GM12878 (cell line): ENCODE measurements around the gene STX3. TPM values are rescaled to one million over a fixed set of nuclear protein-coding genes. Genes with fewer than 3 reads are reported as not detected.

Experiments
- EED ChIP-seq: sonication (generic); IDR thresholded peaks from 2 replicates; pipeline ENCODE4 v1.6.1; 2016; ENCODE audit warnings: antibody characterized with exemption, low read depth
- IKZF2 ChIP-seq, 2 experiments: fragments of 450-650 bp; IDR thresholded peaks; 2 replicates each; pipeline ENCODE4 v1.6.1; 2017; ENCODE audit warnings: mild to moderate bottlenecking in 2 of 2, moderate library complexity in 2 of 2
- JUNB ChIP-seq: IDR thresholded peaks from 2 replicates; pipeline ENCODE4 v1.6.1; 2016; ENCODE audit warnings: antibody characterized with exemption, mild to moderate bottlenecking
- KLF5 ChIP-seq: fragments of 450-650 bp; IDR thresholded peaks from 2 replicates; pipeline ENCODE4 v1.6.1; 2014; ENCODE audit warnings: mild to moderate bottlenecking; ENCODE audit not compliant: partially characterized antibody
- MXI1 ChIP-seq: fragments of 150-350 bp; IDR thresholded peaks from 2 replicates; pipeline ENCODE4 v1.6.1; 2011; ENCODE audit warnings: low read depth, mild to moderate bottlenecking, inconsistent platforms, low read length, improper control_type of control experiment
- NR2C1 ChIP-seq: fragments of 450-650 bp; IDR thresholded peaks from 2 replicates; pipeline ENCODE4 v1.6.1; 2017; ENCODE audit warnings: antibody characterized with exemption, mild to moderate bottlenecking, moderate library complexity
- PAX5 ChIP-seq: IDR thresholded peaks from 2 replicates; pipeline ENCODE4 v1.6.1; 2011; ENCODE audit warnings: low read depth, low read length, borderline replicate concordance
- POU2F2 ChIP-seq: IDR thresholded peaks from 3 replicates; pipeline ENCODE4 v1.6.1; 2011; ENCODE audit warnings: low read depth, mild to moderate bottlenecking, low read length, borderline replicate concordance
- SIX5 ChIP-seq: IDR thresholded peaks from 2 replicates; pipeline ENCODE4 v1.6.1; 2011; ENCODE audit warnings: mild to moderate bottlenecking, low read depth, low read length, moderate library complexity; ENCODE audit not compliant: severe bottlenecking
- SMARCA5 ChIP-seq: fragments of 450-650 bp; IDR thresholded peaks from 2 replicates; pipeline ENCODE4 v1.6.1; 2017; ENCODE audit warnings: mild to moderate bottlenecking
- SP1 ChIP-seq: IDR thresholded peaks from one replicate; pipeline ENCODE4 v1.6.1; 2011; ENCODE audit warnings: low read depth, low read length
- STAT3 ChIP-seq: IDR thresholded peaks from 2 replicates; pipeline ENCODE4 v1.6.1; 2011; ENCODE audit warnings: low read depth, low read length, improper control_type of control experiment
- TCF7 ChIP-seq: IDR thresholded peaks from 2 replicates; pipeline ENCODE4 v1.6.1; 2014; ENCODE audit warnings: antibody characterized with exemption, borderline replicate concordance
- ZBED1 ChIP-seq: IDR thresholded peaks from 2 replicates; pipeline ENCODE4 v1.6.1; 2016; ENCODE audit warnings: borderline replicate concordance
- polyA plus RNA-seq, 11 experiments: library from polyadenylated mRNA; depleted of rRNA in 4 of 11; unstranded in 6 of 11; stranded (reverse) in 5 of 11; fragments of >200 nt; fragmentation: Nextera tagmentation in 4 of 11; fragmentation: Illumina TruSeq in 1 of 11; extraction: Ambion mirVana in 4 of 11; extraction: Trizol in 1 of 11; gene quantifications; 1 replicate in 1 of 11; 2 replicates in 10 of 11; pipeline versions ENCODE4 v1.2.1 to v1.2.3, GENCODE V29; 2011 to 2016; ENCODE audit warnings: inconsistent platforms in 2 of 11, missing spikeins in 2 of 11, low read depth in 1 of 11
- total RNA-seq, 4 experiments: library from RNA; depleted of rRNA in 3 of 4; stranded (reverse); fragments of >200 nt in 3 of 4; fragmentation: Illumina TruSeq in 1 of 4; extraction: Trizol in 1 of 4; gene quantifications; 2 replicates each; pipeline versions ENCODE4 v1.2.1 to v1.2.3, GENCODE V29; 2013 to 2021
- TF ChIP-seq, protein P1 (sequence below): IDR thresholded peaks from 2 replicates; pipeline ENCODE4 v1.6.1; 2012; ENCODE audit warnings: low read depth, low read length, improper control_type of control experiment
- TF ChIP-seq, protein P2 (sequence below): fragments of 450-650 bp; IDR thresholded peaks from 2 replicates; pipeline ENCODE4 v1.6.1; 2016; ENCODE audit warnings: mild to moderate bottlenecking, moderate library complexity, borderline replicate concordance
- TF ChIP-seq, protein P3 (sequence below): fragments of 450-650 bp; formaldehyde crosslinking; IDR thresholded peaks from 2 replicates; pipeline ENCODE4 v1.4.0; 2022; ENCODE audit warnings: mild to moderate bottlenecking, moderate library complexity
- TF ChIP-seq, protein P4 (sequence below): IDR thresholded peaks from 2 replicates; pipeline ENCODE4 v1.6.1; 2012; ENCODE audit warnings: low read depth, low read length, improper control_type of control experiment
- TF ChIP-seq, protein P5 (sequence below): fragments of 450-650 bp; conservative IDR thresholded peaks from 2 replicates; pipeline ENCODE4 v1.6.1; 2017; ENCODE audit warnings: mild to moderate bottlenecking, moderate library complexity

Gene STX3
- total and polyA plus RNA-seq, 10 of the 15 experiments (the other 5 are each of a cell fraction or from before 2014, with no cell fraction given), result 0.11 to 2.5 (median 1.1) TPM

DNA sequence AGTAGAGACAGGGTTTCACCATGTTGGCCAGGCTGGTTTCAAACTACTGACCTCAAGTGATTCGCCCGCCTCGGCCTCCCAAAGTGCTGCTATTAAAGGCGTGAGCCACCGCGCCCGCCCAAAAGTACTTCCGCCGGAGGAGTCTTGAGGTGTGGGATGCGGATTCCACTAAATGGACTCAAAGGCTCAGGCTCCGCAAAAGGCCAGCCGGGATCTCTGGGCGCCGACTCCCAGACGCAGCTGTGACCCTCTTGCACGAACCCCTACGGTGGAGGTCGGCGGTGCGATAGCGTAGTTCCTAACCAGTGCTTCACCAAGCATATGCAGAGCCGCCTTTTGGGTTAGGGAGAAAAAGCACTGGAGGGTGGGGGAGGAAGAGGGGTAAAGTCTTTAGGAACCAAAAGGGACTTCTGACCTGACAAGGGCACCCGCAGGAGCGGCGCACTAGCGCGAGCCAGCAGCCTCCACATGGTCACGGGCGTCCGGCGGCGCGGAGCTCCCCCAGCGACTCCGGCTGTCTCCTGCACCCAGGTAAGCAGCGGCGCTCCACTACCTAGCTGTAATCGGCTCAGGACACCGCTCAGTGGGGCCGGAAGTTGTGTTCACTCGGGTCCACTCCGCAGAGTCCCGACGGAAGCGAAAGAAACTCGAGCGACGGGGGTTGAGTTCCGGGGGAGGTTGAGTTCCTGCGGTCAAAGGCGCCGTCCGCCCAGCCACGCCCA, 55.2 kb downstream of the STX3 start, which contains the start of gene MRPL16 (continued):
- no peak for TF ChIP-seq STAT3
- TF ChIP-seq NR2C1, result peak; percentile 79
- TF ChIP-seq EED, result 0 out of 2 replicates have a peak, but pooled peaks have one; percentile 37
- peak; percentile 89 for TF ChIP-seq SMARCA5
- peak; percentile 79 for TF ChIP-seq SP1
- TF ChIP-seq KLF5, result peak; percentile 63
- peak; percentile 89; the same call in 2 of the 3 replicates for TF ChIP-seq POU2F2
- TF ChIP-seq, protein P1, sequence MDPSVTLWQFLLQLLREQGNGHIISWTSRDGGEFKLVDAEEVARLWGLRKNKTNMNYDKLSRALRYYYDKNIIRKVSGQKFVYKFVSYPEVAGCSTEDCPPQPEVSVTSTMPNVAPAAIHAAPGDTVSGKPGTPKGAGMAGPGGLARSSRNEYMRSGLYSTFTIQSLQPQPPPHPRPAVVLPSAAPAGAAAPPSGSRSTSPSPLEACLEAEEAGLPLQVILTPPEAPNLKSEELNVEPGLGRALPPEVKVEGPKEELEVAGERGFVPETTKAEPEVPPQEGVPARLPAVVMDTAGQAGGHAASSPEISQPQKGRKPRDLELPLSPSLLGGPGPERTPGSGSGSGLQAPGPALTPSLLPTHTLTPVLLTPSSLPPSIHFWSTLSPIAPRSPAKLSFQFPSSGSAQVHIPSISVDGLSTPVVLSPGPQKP, result peak; percentile 81; the same call in 1 of the 2 replicates
- TF ChIP-seq JUNB, result no peak
- TF ChIP-seq SIX5, result peak; percentile 74
- TF ChIP-seq, protein P2, sequence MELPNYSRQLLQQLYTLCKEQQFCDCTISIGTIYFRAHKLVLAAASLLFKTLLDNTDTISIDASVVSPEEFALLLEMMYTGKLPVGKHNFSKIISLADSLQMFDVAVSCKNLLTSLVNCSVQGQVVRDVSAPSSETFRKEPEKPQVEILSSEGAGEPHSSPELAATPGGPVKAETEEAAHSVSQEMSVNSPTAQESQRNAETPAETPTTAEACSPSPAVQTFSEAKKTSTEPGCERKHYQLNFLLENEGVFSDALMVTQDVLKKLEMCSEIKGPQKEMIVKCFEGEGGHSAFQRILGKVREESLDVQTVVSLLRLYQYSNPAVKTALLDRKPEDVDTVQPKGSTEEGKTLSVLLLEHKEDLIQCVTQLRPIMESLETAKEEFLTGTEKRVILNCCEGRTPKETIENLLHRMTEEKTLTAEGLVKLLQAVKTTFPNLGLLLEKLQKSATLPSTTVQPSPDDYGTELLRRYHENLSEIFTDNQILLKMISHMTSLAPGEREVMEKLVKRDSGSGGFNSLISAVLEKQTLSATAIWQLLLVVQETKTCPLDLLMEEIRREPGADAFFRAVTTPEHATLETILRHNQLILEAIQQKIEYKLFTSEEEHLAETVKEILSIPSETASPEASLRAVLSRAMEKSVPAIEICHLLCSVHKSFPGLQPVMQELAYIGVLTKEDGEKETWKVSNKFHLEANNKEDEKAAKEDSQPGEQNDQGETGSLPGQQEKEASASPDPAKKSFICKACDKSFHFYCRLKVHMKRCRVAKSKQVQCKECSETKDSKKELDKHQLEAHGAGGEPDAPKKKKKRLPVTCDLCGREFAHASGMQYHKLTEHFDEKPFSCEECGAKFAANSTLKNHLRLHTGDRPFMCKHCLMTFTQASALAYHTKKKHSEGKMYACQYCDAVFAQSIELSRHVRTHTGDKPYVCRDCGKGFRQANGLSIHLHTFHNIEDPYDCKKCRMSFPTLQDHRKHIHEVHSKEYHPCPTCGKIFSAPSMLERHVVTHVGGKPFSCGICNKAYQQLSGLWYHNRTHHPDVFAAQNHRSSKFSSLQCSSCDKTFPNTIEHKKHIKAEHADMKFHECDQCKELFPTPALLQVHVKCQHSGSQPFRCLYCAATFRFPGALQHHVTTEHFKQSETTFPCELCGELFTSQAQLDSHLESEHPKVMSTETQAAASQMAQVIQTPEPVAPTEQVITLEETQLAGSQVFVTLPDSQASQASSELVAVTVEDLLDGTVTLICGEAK, result peak; percentile 100
- TF ChIP-seq, protein P3, sequence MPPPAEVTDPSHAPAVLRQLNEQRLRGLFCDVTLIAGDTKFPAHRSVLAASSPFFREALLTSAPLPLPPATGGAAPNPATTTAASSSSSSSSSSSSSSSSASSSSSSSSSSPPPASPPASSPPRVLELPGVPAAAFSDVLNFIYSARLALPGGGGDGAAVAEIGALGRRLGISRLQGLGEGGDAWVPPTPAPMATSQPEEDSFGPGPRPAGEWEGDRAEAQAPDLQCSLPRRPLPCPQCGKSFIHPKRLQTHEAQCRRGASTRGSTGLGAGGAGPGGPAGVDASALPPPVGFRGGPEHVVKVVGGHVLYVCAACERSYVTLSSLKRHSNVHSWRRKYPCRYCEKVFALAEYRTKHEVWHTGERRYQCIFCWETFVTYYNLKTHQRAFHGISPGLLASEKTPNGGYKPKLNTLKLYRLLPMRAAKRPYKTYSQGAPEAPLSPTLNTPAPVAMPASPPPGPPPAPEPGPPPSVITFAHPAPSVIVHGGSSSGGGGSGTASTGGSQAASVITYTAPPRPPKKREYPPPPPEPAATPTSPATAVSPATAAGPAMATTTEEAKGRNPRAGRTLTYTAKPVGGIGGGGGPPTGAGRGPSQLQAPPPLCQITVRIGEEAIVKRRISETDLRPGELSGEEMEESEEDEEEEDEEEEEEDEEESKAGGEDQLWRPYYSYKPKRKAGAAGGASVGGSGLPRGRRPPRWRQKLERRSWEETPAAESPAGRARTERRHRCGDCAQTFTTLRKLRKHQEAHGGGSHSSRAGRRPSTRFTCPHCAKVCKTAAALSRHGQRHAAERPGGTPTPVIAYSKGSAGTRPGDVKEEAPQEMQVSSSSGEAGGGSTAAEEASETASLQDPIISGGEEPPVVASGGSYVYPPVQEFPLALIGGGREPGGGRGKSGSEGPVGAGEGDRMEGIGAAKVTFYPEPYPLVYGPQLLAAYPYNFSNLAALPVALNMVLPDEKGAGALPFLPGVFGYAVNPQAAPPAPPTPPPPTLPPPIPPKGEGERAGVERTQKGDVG (CRISPR knock-in tag), result no peak
- TF ChIP-seq IKZF2 (IDR thresholded peaks at IDR 0.05), result peak; percentile 33 to 52; a peak in 1 of 4 replicates
- TF ChIP-seq ZBED1, result no peak
- TF ChIP-seq TCF7, result peak; percentile 73
- peak; percentile 87 for TF ChIP-seq MXI1
- TF ChIP-seq PAX5, result peak; percentile 55; the same call in 1 of the 2 replicates
- TF ChIP-seq, protein P4, sequence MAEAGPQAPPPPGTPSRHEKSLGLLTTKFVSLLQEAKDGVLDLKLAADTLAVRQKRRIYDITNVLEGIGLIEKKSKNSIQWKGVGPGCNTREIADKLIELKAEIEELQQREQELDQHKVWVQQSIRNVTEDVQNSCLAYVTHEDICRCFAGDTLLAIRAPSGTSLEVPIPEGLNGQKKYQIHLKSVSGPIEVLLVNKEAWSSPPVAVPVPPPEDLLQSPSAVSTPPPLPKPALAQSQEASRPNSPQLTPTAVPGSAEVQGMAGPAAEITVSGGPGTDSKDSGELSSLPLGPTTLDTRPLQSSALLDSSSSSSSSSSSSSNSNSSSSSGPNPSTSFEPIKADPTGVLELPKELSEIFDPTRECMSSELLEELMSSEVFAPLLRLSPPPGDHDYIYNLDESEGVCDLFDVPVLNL, result no peak
- TF ChIP-seq, protein P5, sequence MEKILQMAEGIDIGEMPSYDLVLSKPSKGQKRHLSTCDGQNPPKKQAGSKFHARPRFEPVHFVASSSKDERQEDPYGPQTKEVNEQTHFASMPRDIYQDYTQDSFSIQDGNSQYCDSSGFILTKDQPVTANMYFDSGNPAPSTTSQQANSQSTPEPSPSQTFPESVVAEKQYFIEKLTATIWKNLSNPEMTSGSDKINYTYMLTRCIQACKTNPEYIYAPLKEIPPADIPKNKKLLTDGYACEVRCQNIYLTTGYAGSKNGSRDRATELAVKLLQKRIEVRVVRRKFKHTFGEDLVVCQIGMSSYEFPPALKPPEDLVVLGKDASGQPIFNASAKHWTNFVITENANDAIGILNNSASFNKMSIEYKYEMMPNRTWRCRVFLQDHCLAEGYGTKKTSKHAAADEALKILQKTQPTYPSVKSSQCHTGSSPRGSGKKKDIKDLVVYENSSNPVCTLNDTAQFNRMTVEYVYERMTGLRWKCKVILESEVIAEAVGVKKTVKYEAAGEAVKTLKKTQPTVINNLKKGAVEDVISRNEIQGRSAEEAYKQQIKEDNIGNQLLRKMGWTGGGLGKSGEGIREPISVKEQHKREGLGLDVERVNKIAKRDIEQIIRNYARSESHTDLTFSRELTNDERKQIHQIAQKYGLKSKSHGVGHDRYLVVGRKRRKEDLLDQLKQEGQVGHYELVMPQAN, result peak; percentile 63; the same call in 1 of the 2 replicates
